C4-2B (cell line): ENCODE measurements around the gene LYG2.
"Not testable (repeated sequence)": the region's sequence is repeated elsewhere in the genome, so short reads cannot be mapped to it uniquely, and the experiment has no call there.

Source experiments
- H3K27ac ChIP-seq: fragments of 450-650 bp; 2 replicates; pipeline ENCODE4 v1.5.1; 2017
- CTCF ChIP-seq: fragments of 450-650 bp; conservative IDR thresholded peaks from 2 replicates; pipeline ENCODE4 v1.5.1; 2017; ENCODE audit warnings: mild to moderate bottlenecking
- ZFX ChIP-seq: fragments of 450-650 bp; IDR thresholded peaks from 2 replicates; pipeline ENCODE4 v1.6.1; 2017

The LYG2 gene

GRCh38 chr2:99255491-99256318, at the start of gene LYG2:
Gene LYG2 (minus strand): TSS chr2:99255666. CDS start chr2:99254260, 1,406 bp downstream.
- H3K27ac ChIP-seq = no peak within 1 kb of the TSS
- no peak for TF ChIP-seq CTCF
- no peak for TF ChIP-seq ZFX

GRCh38 chr2:99301097-99301496, 45.6 kb upstream of the LYG2 start, which contains the start of gene LYG1:
Gene LYG1 (minus strand): TSS chr2:99301197. CDS start chr2:99295670, 5,527 bp downstream.
- H3K27ac ChIP-seq = not testable (repeated sequence)

GRCh38 chr2:99299580-99299979, 44.1 kb upstream of the LYG2 start:
- no peak for TF ChIP-seq ZFX
- TF ChIP-seq CTCF = no peak

GRCh38 chr2:99297994-99298393, 42.5 kb upstream of the LYG2 start:
- H3K27ac ChIP-seq = no peak overlapping the region
- no peak for TF ChIP-seq CTCF

More at GRCh38 chr2:99299580-99299979, 44.1 kb upstream of the LYG2 start:
- H3K27ac ChIP-seq = no peak overlapping the region

- TF ChIP-seq ZFX = no peak
- TF ChIP-seq CTCF = no peak
- no peak overlapping the region for H3K27ac ChIP-seq
Observed at GRCh38 chr2:99285526-99285925, 30.1 kb upstream of the LYG2 start.

- TF ChIP-seq CTCF (no peak), ZFX (no peak)
Observed at GRCh38 chr2:99279969-99280695, 24.7 kb upstream of the LYG2 start.

GRCh38 chr2:99278793-99279291, 23.4 kb upstream of the LYG2 start:
- TF ChIP-seq CTCF (no peak), ZFX (no peak)
- H3K27ac ChIP-seq = no peak overlapping the region

More at GRCh38 chr2:99279969-99280695, 24.7 kb upstream of the LYG2 start:
- no peak overlapping the region for H3K27ac ChIP-seq

GRCh38 chr2:99278195-99278765, 22.8 kb upstream of the LYG2 start:
- not testable (repeated sequence) for H3K27ac ChIP-seq
